ENCODE results near the gene CNNM4. TPM values are rescaled to one million over a fixed set of nuclear protein-coding genes. Genes with fewer than 3 reads are reported as not detected.
A peak's percentile ranks its signal among the peaks of the same experiment; 100 is the strongest.

The CNNM4 gene
- 4.9 TPM for total RNA-seq

- DNase-seq = peak; percentile 72
These were observed at the start of gene CNNM4 for GRCh38 chr2:96760036-96760985. TSS of gene CNNM4 (plus strand) at chr2:96760902. CDS start at chr2:96761000, 98 bp downstream.

DNA sequence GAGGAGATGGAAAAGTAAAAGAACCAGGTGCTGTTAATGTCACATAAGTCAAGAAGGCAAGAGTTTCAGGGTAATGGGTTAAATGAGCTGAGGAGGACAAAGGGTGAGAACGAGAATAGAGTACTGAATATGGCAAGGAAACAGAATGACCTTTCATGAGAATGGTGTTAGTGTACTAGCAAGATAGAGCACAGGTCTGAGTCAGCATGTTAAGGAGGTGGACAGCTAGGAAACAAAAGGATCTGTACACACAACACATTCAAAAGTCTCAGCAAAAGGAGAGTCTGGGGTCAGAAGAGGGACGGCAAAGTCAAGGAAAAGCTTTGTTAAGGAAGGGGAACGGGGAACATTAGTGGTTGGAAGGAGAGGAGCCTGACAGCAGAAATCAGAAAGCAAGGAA is 49.7 kb upstream of the CNNM4 start:
- no peak for DNase-seq

DNA sequence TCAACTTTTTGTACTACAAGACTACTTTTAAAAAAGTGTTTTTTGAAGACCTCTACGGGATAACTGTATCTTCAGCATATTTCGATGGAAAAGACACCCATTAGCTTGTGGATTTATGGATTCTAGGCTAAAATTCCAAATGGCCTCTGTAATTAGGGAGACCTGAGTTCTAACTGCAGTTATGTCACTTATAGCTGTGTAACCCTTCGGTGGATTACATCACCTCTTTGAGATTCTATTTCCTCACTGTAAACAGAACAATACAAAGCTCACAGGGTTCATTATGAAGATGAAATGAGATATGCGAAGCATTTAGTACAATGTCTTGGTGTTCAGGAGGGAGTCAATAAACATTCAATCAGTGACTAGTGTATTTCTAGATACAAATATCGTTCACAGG is 45.0 kb upstream of the CNNM4 start:
- DNase-seq = no peak

- DNase-seq = no peak
These were observed 44.3 kb upstream of the CNNM4 start for GRCh38 chr2:96716388-96716787.

DNA sequence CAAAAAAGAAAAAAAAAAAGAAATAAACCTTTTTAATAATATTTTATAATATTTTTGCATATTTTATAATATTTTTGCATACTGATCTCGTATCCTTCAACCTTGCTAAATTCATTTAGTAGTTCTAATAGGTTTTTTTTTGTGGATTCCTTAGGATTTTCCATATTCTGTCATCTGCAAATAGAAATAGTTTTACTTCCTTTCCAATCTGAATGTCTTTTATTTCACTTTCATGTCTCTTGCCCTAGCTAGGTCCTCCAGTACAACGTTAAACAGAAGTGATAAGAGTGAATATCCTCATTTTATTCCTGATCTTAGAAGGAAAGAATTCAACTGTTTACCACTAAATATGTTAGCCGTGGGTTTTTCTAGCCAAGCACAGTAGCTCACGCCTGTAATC is 34.6 kb upstream of the CNNM4 start:
- DNase-seq = no peak

- DNase-seq = no peak
These were observed 33.3 kb upstream of the CNNM4 start for GRCh38 chr2:96727431-96727830.

GRCh38 chr2:96729748-96730147 is 31.0 kb upstream of the CNNM4 start:
- DNase-seq = no peak

GRCh38 chr2:96730212-96730611 is 30.5 kb upstream of the CNNM4 start:
- no peak for DNase-seq

DNA sequence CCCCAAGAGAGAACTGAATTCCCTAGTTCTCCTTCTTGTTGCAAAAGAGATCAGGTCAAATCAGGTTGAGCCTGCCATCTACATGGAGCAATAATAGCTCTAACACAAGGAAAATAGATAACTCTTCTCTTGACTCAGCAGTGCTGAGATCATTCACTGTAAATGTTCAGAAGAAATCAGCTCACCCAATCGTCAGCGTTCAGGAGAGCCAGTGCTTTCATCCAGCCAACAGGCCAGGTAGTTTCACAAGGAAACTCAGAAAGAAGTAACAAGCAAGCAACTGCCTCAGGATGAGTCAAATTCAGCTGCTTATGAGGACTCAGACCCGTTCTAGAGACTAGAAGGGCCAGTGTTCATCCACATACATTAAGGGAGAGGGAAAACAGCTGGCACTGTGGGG is 26.8 kb upstream of the CNNM4 start:
- no peak for DNase-seq

GRCh38 chr2:96734880-96735583 is 25.7 kb upstream of the CNNM4 start:
- no peak for DNase-seq

DNA sequence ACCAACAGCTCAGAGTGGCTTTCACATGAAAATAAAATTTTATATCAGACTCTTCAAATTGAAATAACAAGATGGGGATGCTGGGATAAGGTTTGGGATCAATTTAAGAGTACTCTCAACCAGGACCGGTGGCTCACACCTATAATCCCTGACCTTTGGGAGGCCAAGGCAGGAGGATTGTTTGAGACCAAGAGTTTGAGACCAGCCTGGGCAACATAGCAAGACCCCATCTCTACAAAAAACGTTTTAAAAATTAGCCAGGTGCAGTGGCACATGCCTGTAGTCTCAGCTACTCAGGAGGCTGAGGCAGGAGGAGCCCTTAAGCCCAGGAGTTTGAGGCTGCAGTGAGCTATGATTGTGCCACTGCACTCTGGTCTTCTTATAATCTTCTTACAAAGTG is 23.5 kb upstream of the CNNM4 start:
- DNase-seq = no peak

GRCh38 chr2:96737831-96738230 is 22.9 kb upstream of the CNNM4 start:
- DNase-seq = no peak

GRCh38 chr2:96739076-96739632 is 21.5 kb upstream of the CNNM4 start:
- no peak for DNase-seq

- peak; percentile 98 for DNase-seq
These were observed 20.9 kb upstream of the CNNM4 start, which contains the start of gene LMAN2L for GRCh38 chr2:96739633-96740428. TSS of gene LMAN2L (minus strand) at chr2:96740064. CDS start at chr2:96740040, 24 bp downstream.

- no peak for DNase-seq
These were observed 13.6 kb upstream of the CNNM4 start for GRCh38 chr2:96747061-96747617.

- no peak for DNase-seq
These were observed 8.9 kb upstream of the CNNM4 start for GRCh38 chr2:96751800-96752199.

- no peak for DNase-seq
These were observed 6.9 kb upstream of the CNNM4 start for GRCh38 chr2:96753661-96754282.

GRCh38 chr2:96754317-96754716 is 6.4 kb upstream of the CNNM4 start:
- DNase-seq = no peak

DNA sequence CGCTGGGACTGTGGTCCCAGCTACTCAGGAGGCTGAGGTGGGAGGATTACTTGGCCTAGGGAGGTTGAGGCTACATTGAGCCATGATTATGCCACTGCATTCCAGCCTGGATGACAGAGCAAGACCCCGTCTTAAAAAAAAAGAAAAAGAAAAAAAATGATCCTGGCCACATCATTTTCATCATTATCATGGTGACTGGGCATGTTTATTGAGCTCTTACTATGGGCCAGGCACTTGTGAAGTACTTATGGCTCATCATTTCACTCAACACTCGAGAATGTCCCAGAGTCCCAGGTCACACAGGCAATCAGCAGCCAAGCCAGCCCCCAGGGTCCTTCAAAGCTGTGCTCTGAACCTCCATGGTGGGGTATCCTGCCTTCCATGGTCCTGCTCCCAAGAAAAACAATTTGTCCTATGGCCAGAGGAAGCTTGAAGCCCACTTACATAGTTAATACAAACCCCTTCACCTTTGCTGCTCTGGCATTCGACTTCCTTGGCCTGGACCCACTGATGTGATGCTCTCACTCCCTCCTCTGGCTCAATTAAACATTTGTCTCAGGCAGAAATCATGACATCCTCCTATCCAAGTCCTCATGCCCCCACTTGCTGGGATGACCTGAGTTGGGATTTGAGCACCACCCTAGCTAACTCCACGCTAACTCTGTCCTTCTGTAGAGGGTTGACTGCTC is 3.8 kb upstream of the CNNM4 start:
- DNase-seq = no peak

DNA sequence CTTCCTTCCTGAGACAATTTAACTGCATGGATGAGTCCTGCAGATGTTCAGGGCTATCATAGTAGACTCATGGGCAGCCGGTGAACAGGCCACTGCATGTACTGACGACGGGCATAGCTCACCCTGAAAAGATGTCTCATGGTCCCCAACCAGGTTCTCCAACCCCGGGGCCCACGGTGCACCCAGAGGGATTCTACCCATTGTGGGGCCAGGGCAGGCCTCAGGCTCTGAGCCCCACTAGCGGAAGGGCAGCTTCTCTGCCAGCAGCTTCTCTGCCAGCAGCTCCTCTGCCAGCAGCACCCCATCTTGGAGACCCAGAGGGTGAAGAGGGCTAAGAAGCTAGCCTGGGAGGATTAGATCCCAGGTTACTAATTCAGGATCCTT is 3.2 kb upstream of the CNNM4 start:
- DNase-seq = no peak

DNA sequence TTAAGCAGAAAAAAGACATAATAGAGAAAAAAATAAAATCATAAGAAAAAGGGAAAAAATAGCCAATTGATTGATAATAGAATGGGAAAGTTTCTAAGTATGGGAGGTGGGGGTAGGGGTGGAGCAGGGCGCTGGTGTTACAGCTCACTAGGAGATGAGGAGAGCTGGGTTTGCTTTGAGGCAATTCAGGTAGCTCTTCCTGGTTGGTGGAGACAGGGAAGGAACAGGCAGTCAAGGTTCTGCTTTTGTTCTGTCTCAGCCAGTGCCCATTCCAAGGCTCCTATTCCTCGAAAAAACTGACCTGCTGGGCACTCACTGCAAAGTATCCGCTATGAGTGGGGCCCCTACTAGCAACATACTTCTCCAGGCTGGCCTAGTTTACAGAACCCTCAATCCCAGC is 1.7 kb upstream of the CNNM4 start:
- DNase-seq = no peak
